HepG2 (cell line): Measurements from ENCODE around the gene TCTN2. TPM values are rescaled to one million over a fixed set of nuclear protein-coding genes. Genes with fewer than 3 reads are reported as not detected.

Experiments
- ATAC-seq: fragments of 200-7000 bp; cut with Tn5 transposase; 3 replicates; pipeline ENCODE4 v1.9.1; 2020; ENCODE audit warnings: mild to moderate bottlenecking, moderate library complexity
- BruUV-seq: library from RNA; stranded (reverse); fragments of 400-500 nt; replicated peaks from 2 replicates; lab custom pipeline; 2021; lab: Mats Ljungman, UMichigan
- CTCF ChIA-PET: fragments of 300-600 bp; formaldehyde crosslinking; extraction: SDS; loops from one replicate; lab custom pipeline; 2021; ENCODE audit warnings: low total read pairs, inconsistent platforms, low intra/inter-chr PET ratio; lab: Yijun Ruan, JAX
- POLR2A ChIA-PET: fragments of 350-600 bp; sonication (Branson Sonifier 250); formaldehyde crosslinking; loops from one replicate; lab custom pipeline; 2020; ENCODE audit warnings: antibody characterized with exemption, inconsistent platforms; lab: Yijun Ruan, JAX
- DNase-seq: peaks from one replicate; pipeline ENCODE4 v3.0.0-alpha.2; 2015; ENCODE audit warnings: low spot score
- FAIRE-seq: peaks from 3 replicates; lab custom pipeline; 2011; peaks lifted over from hg19 to GRCh38; lab: Jason Lieb, UNC
- H2AFZ ChIP-seq: one replicate; pipeline ENCODE4 v1.6.1; 2011; ENCODE audit warnings: low read length, inconsistent platforms
- H3K27ac ChIP-seq: fragments of 300-600 bp; 3 replicates; pipeline ENCODE4 v1.8.0; 2011; ENCODE audit warnings: mixed run types, mild to moderate bottlenecking, mixed read lengths, low read length, inconsistent platforms; ENCODE audit not compliant: insufficient read depth; ENCODE audit errors: extremely low read length
- H3K27me3 ChIP-seq, 2 experiments: fragments of 200-600 bp in 1 of 2; 2 replicates in 1 of 2; 3 replicates in 1 of 2; pipeline versions ENCODE4 v1.6.0 to v1.8.0; 2011; ENCODE audit warnings: low read length in 2 of 2, mild to moderate bottlenecking in 2 of 2, moderate library complexity in 2 of 2, inconsistent platforms in 1 of 2; ENCODE audit not compliant: insufficient read depth in 2 of 2, control insufficient read depth in 1 of 2
- H3K36me3 ChIP-seq, 2 experiments: fragments of 200-600 bp in 1 of 2; replicated peaks in 1 of 2; 2 replicates in 1 of 2; 3 replicates in 1 of 2; pipeline versions ENCODE4 v1.5.1 to v1.8.0; 2011; ENCODE audit warnings: low read length in 2 of 2, inconsistent platforms in 1 of 2; ENCODE audit not compliant: insufficient read depth in 2 of 2, control insufficient read depth in 1 of 2
- H3K4me1 ChIP-seq: 2 replicates; pipeline ENCODE4 v1.5.1; 2012; ENCODE audit warnings: low read length, inconsistent platforms; ENCODE audit not compliant: insufficient read depth
- H3K4me2 ChIP-seq: 2 replicates; pipeline ENCODE4 v1.6.0; 2011; ENCODE audit warnings: low read depth, low read length, inconsistent platforms
- H3K4me3 ChIP-seq, 3 experiments: fragments of 200-600 bp in 1 of 3; sonication (generic), shearing (Covaris generic) in 1 of 3; replicated peaks in 1 of 3; 2 replicates each; pipeline ENCODE4 v1.5.1; 2011 to 2016; ENCODE audit warnings: low read length in 3 of 3, inconsistent platforms in 2 of 3, low read depth in 2 of 3, mild to moderate bottlenecking in 2 of 3, control low read depth in 1 of 3, mixed read lengths in 1 of 3; ENCODE audit not compliant: insufficient read depth in 1 of 3
- H3K79me2 ChIP-seq: one replicate; pipeline ENCODE4 v1.6.1; 2011; ENCODE audit warnings: low read length, inconsistent platforms; ENCODE audit not compliant: insufficient read depth
- H3K9ac ChIP-seq: 2 replicates; pipeline ENCODE4 v1.6.0; 2011; ENCODE audit warnings: mild to moderate bottlenecking, low read depth, low read length, inconsistent platforms; ENCODE audit not compliant: insufficient read depth
- H3K9me3 ChIP-seq: 2 replicates; pipeline ENCODE4 v1.5.1; 2012; ENCODE audit warnings: mild to moderate bottlenecking, low read length
- H4K20me1 ChIP-seq: 2 replicates; pipeline ENCODE4 v1.6.0; 2011; ENCODE audit warnings: inconsistent platforms, mild to moderate bottlenecking, low read length, moderate library complexity; ENCODE audit not compliant: insufficient read depth
- CBX1 ChIP-seq: IDR thresholded peaks from one replicate; pipeline ENCODE4 v1.6.1; 2016; ENCODE audit warnings: antibody characterized with exemption, low read depth
- EED ChIP-seq: sonication (generic); formaldehyde crosslinking; IDR thresholded peaks from 2 replicates; pipeline ENCODE4 v1.5.0; 2020; ENCODE audit warnings: mild to moderate bottlenecking, missing genetic modification reagents
- ELF1 ChIP-seq: sonication (generic); formaldehyde crosslinking; IDR thresholded peaks from 2 replicates; pipeline ENCODE4 v1.4.0; 2020; ENCODE audit warnings: missing genetic modification reagents
- JUND ChIP-seq: sonication (generic); formaldehyde crosslinking; IDR thresholded peaks from 2 replicates; pipeline ENCODE4 v1.8.0; 2022; ENCODE audit warnings: mild to moderate bottlenecking, missing genetic modification reagents
- MEIS2 ChIP-seq: sonication (generic); formaldehyde crosslinking; IDR thresholded peaks from 2 replicates; pipeline ENCODE4 v1.9.0; 2021; ENCODE audit warnings: mild to moderate bottlenecking, missing genetic modification reagents
- PCBP2 ChIP-seq: fragments of 200-400 bp; formaldehyde crosslinking; optimal IDR thresholded peaks from 2 replicates; pipeline ENCODE3; 2018; ENCODE audit warnings: low read length, low read depth; ENCODE audit not compliant: poor library complexity, severe bottlenecking
- ZMAT3 ChIP-seq: sonication (generic); formaldehyde crosslinking; conservative IDR thresholded peaks from 2 replicates; pipeline ENCODE4 v1.7.0; 2021; ENCODE audit warnings: missing genetic modification reagents
- ZNF503 ChIP-seq: sonication (generic); formaldehyde crosslinking; IDR thresholded peaks from 2 replicates; pipeline ENCODE4 v1.4.0; 2020; ENCODE audit warnings: missing genetic modification reagents
- ZNF552 ChIP-seq: sonication (generic); formaldehyde crosslinking; IDR thresholded peaks from 2 replicates; pipeline ENCODE4 v1.9.0; 2022; ENCODE audit warnings: missing genetic modification reagents, mild to moderate bottlenecking, borderline replicate concordance
- WGBS: methylation state at CpG from one replicate; pipeline ENCODE4 v1.1.6; 2017; ENCODE audit warnings: low lambda C conversion rate; 5-methylcytosine and 5-hydroxymethylcytosine counted together
- in situ Hi-C: cut with HindIII; loops from 2 replicates; pipeline ENCODE4 v1.10.0; 2017; ENCODE audit warnings: low pct_unique_long_range_greater_than_20kb; ENCODE audit not compliant: extremely low pct_ligation_motif_present
- intact Hi-C: fragments of 100-400 bp; cut with micrococcal nuclease; formaldehyde crosslinking; loops from one replicate; pipeline ENCODE4 v1.10.0; 2022; ENCODE audit not compliant: unreplicated experiment
- polyA plus RNA-seq, 8 experiments: library from polyadenylated mRNA; depleted of rRNA in 3 of 8; stranded (reverse) in 7 of 8; unstranded in 1 of 8; fragments of >200 nt; fragmentation: Illumina TruSeq in 4 of 8; extraction: Trizol in 4 of 8; gene quantifications; 2 replicates each; pipeline versions ENCODE4 v1.2.1 to v1.2.3, GENCODE V29; 2011 to 2016; ENCODE audit warnings: low read depth in 4 of 8, missing spikeins in 1 of 8, mixed read lengths in 1 of 8; ENCODE audit not compliant: insufficient read depth in 1 of 8
- total RNA-seq, 5 experiments: library from RNA; depleted of rRNA; stranded (reverse); fragments of >200 nt; fragmentation: Illumina TruSeq; extraction: Trizol; gene quantifications; 2 replicates each; pipeline ENCODE4 v1.2.3, GENCODE V29; 2016; ENCODE audit warnings: low read depth in 1 of 5

Gene TCTN2
- total and polyA plus RNA-seq, 2 of the 13 experiments (the other 11 are each of a cell fraction or from before 2014, with no cell fraction given) = 5.0 to 8.1 TPM

GRCh38 chr12:123667771-123668170, 3.1 kb upstream of the TCTN2 start:
- no peaks in the 10 kb centered on the region for H3K9me3 ChIP-seq
- FAIRE-seq (no peak), DNase-seq (no peak), ATAC-seq (no peak)
- intact Hi-C loops (no loop called here), in situ Hi-C loops (no loop called here)
- H2AFZ ChIP-seq = no peak overlapping the region
- POLR2A ChIA-PET = no interaction called here
- WGBS = 57% methylated on average over 8 of the region's 8 CpGs
- no peaks in the 10 kb centered on the region for H3K79me2 ChIP-seq
- BruUV-seq = no TSS peak
- CTCF ChIA-PET = no interaction called here
- no peak overlapping the region for H3K9ac ChIP-seq
- H3K27ac ChIP-seq = no peak overlapping the region
- no peak overlapping the region for H3K4me3 ChIP-seq
- peaks cover 7% of the 10 kb centered on the region for H3K4me1 ChIP-seq
- TF ChIP-seq ZNF503 (CRISPR knock-in tag) (no peak), PCBP2 (no peak), ZNF552 (CRISPR knock-in tag) (no peak)
- no peak overlapping the region for H3K4me2 ChIP-seq
- H4K20me1 ChIP-seq = no peaks in the 10 kb centered on the region
- no peaks in the 10 kb centered on the region for H3K36me3 ChIP-seq
- no peaks in the 10 kb centered on the region for H3K27me3 ChIP-seq

- ChIA-PET POLR2A (interaction anchor here (1.3 kb wide), 1 partner anchor 39 kb away, joined by 4 read pairs; no protein-coding TSS in a partner anchor), CTCF (no interaction called here)
- ATAC-seq (no peak), DNase-seq (no peak), FAIRE-seq (no peak)
- no TSS peak for BruUV-seq
- Histone ChIP-seq H3K27ac (no peak overlapping the region), H2AFZ (no peak overlapping the region), H3K4me2 (peak overlapping the region; percentile 89), H3K4me3 (peak overlapping the region; percentile 76 to 92 (median 89); a peak in 5 of 6 replicates), H3K79me2 (no peaks in the 10 kb centered on the region), H3K27me3 (no peaks in the 10 kb centered on the region), H3K9ac (no peak overlapping the region), H3K36me3 (peaks cover 3 to 5% of the 10 kb centered on the region in 2 experiments; a peak in 3 of 5 replicates), H3K4me1 (peaks cover 7% of the 10 kb centered on the region), H3K9me3 (no peaks in the 10 kb centered on the region), H4K20me1 (no peaks in the 10 kb centered on the region)
- intact Hi-C loops (no loop called here), in situ Hi-C loops (no loop called here)
- TF ChIP-seq JUND = no peak
- TF ChIP-seq CBX1 = no peak
- TF ChIP-seq MEIS2 (CRISPR knock-in tag) = no peak
- TF ChIP-seq ZMAT3 (CRISPR knock-in tag) = no peak
- TF ChIP-seq ELF1 (CRISPR knock-in tag) = no peak
- no peak for TF ChIP-seq EED (CRISPR knock-in tag)
- 89% methylated on average over 6 of the region's 6 CpGs for WGBS
Measured at GRCh38 chr12:123671876-123672275, 963 bp downstream of the TCTN2 start.
